ENCODE measurements around the gene SUPT20H.

SUPT20H gene

GRCh38 chr13:37097076-37097475 lies 37.6 kb upstream of the SUPT20H start:
- H3F3A ChIP-seq (ENCODE audit: insufficient read depth, low read length): no peaks in the 10 kb centered on the region
- TF ChIP-seq CTCF (IDR thresholded peaks at IDR 0.05; ENCODE audit: low read length): no peak
- no peak for TF ChIP-seq EZH2phosphoT487 (IDR thresholded peaks at IDR 0.05; ENCODE audit: low read length)
- TF ChIP-seq EZH2 (optimal IDR thresholded peaks at IDR 0.05; ENCODE audit: low read depth, low read length): no peak
- no peak overlapping the region for H3K9ac ChIP-seq (ENCODE audit: low read length)
- no peak overlapping the region for H3K4me2 ChIP-seq (ENCODE audit: low read depth, low read length)
- H3K9me3 ChIP-seq (replicated peaks; ENCODE audit: insufficient read depth, low read length): no peaks in the 10 kb centered on the region
- DNase-seq: no peak
- H2AFZ ChIP-seq (ENCODE audit: low read length): no peak overlapping the region
- H4K20me1 ChIP-seq (ENCODE audit: insufficient read depth, low read length): no peaks in the 10 kb centered on the region
- no peaks in the 10 kb centered on the region for H3K4me1 ChIP-seq (ENCODE audit: low read length)
- no peaks in the 10 kb centered on the region for H3K36me3 ChIP-seq (replicated peaks; ENCODE audit: insufficient read depth, low read length)
- H3K79me2 ChIP-seq (ENCODE audit: low read length): no peaks in the 10 kb centered on the region
- no peak overlapping the region for H3K27ac ChIP-seq (ENCODE audit: low read length)
- H3K9me2 ChIP-seq (replicated peaks; ENCODE audit: insufficient read depth, low read length): no peaks in the 10 kb centered on the region
- no peaks in the 10 kb centered on the region for H3K27me3 ChIP-seq (replicated peaks; ENCODE audit: insufficient read depth, low read length)
- H3K4me3 ChIP-seq (ENCODE audit: low read length): no peak overlapping the region

- H3K27ac ChIP-seq (ENCODE audit: low read length): no peak overlapping the region
- no peaks in the 10 kb centered on the region for H3K27me3 ChIP-seq (replicated peaks; ENCODE audit: insufficient read depth, low read length)
- H3K9me2 ChIP-seq (replicated peaks; ENCODE audit: insufficient read depth, low read length): no peaks in the 10 kb centered on the region
- H3K4me3 ChIP-seq (ENCODE audit: low read length): no peak overlapping the region
- no peak overlapping the region for H2AFZ ChIP-seq (ENCODE audit: low read length)
- H3K9me3 ChIP-seq (replicated peaks; ENCODE audit: insufficient read depth, low read length): no peaks in the 10 kb centered on the region
- H3F3A ChIP-seq (ENCODE audit: insufficient read depth, low read length): no peaks in the 10 kb centered on the region
- TF ChIP-seq CTCF (IDR thresholded peaks at IDR 0.05; ENCODE audit: low read length): no peak
- no peak for TF ChIP-seq EZH2 (optimal IDR thresholded peaks at IDR 0.05; ENCODE audit: low read depth, low read length)
- TF ChIP-seq EZH2phosphoT487 (IDR thresholded peaks at IDR 0.05; ENCODE audit: low read length): no peak
- DNase-seq: no peak
- H3K4me1 ChIP-seq (ENCODE audit: low read length): no peaks in the 10 kb centered on the region
- no peaks in the 10 kb centered on the region for H4K20me1 ChIP-seq (ENCODE audit: insufficient read depth, low read length)
- no peak overlapping the region for H3K9ac ChIP-seq (ENCODE audit: low read length)
- no peak overlapping the region for H3K4me2 ChIP-seq (ENCODE audit: low read depth, low read length)
- no peaks in the 10 kb centered on the region for H3K79me2 ChIP-seq (ENCODE audit: low read length)
- no peaks in the 10 kb centered on the region for H3K36me3 ChIP-seq (replicated peaks; ENCODE audit: insufficient read depth, low read length)
Observed at GRCh38 chr13:37094840-37095239, 35.4 kb upstream of the SUPT20H start.

- Histone ChIP-seq H2AFZ (ENCODE audit: low read length) (no peak overlapping the region), H3K9me3 (replicated peaks; ENCODE audit: insufficient read depth, low read length) (no peaks in the 10 kb centered on the region), H3K9ac (ENCODE audit: low read length) (no peak overlapping the region), H3K4me1 (ENCODE audit: low read length) (no peaks in the 10 kb centered on the region), H3K4me2 (ENCODE audit: low read depth, low read length) (no peak overlapping the region), H3K27ac (ENCODE audit: low read length) (no peak overlapping the region), H3F3A (ENCODE audit: insufficient read depth, low read length) (no peaks in the 10 kb centered on the region), H3K36me3 (replicated peaks; ENCODE audit: insufficient read depth, low read length) (no peaks in the 10 kb centered on the region), H3K27me3 (replicated peaks; ENCODE audit: insufficient read depth, low read length) (no peaks in the 10 kb centered on the region), H3K4me3 (ENCODE audit: low read length) (no peak overlapping the region), H3K79me2 (ENCODE audit: low read length) (no peaks in the 10 kb centered on the region), H3K9me2 (replicated peaks; ENCODE audit: insufficient read depth, low read length) (no peaks in the 10 kb centered on the region), H4K20me1 (ENCODE audit: insufficient read depth, low read length) (no peaks in the 10 kb centered on the region)
- DNase-seq: no peak
- TF ChIP-seq EZH2 (optimal IDR thresholded peaks at IDR 0.05; ENCODE audit: low read depth, low read length) (no peak), CTCF (IDR thresholded peaks at IDR 0.05; ENCODE audit: low read length) (no peak), EZH2phosphoT487 (IDR thresholded peaks at IDR 0.05; ENCODE audit: low read length) (no peak)
Observed at GRCh38 chr13:37094099-37094498, 34.6 kb upstream of the SUPT20H start.

All from MM.1S (cell line).